ENCODE results near the gene FFAR4. TPM values are rescaled to one million over a fixed set of nuclear protein-coding genes. Genes with fewer than 3 reads are reported as not detected.
A peak's percentile ranks its signal among the peaks of the same experiment; 100 is the strongest.

FFAR4 gene
- total RNA-seq, 1 donor from 2014 or later = 0.04 TPM

DNA sequence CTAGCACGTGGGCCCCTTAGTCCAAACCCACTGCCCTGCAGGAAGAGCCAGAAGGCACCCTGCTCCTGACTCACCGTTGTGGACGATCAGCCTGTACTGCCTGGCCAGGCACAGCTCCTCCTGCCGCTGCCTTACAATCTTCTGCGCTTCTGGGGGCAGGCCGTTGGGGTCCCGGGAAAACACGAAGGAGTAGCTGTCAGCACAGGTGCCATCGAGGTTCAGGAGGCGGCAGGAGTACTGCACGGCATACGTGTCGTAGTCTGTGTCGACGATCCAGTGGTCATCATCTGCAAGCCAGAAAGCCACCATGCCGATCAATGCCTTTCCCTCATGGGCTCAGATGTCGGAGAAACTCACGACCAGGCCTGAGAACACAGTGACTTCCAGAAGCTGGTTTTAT, 27.3 kb downstream of the FFAR4 start:
- TF ChIP-seq, protein P1, sequence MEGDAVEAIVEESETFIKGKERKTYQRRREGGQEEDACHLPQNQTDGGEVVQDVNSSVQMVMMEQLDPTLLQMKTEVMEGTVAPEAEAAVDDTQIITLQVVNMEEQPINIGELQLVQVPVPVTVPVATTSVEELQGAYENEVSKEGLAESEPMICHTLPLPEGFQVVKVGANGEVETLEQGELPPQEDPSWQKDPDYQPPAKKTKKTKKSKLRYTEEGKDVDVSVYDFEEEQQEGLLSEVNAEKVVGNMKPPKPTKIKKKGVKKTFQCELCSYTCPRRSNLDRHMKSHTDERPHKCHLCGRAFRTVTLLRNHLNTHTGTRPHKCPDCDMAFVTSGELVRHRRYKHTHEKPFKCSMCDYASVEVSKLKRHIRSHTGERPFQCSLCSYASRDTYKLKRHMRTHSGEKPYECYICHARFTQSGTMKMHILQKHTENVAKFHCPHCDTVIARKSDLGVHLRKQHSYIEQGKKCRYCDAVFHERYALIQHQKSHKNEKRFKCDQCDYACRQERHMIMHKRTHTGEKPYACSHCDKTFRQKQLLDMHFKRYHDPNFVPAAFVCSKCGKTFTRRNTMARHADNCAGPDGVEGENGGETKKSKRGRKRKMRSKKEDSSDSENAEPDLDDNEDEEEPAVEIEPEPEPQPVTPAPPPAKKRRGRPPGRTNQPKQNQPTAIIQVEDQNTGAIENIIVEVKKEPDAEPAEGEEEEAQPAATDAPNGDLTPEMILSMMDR (IDR thresholded peaks at IDR 0.05) = no peak
- TF ChIP-seq EZH2 (IDR thresholded peaks at IDR 0.05) (no peak), EZH2phosphoT487 (IDR thresholded peaks at IDR 0.05) (no peak)
- Histone ChIP-seq H3K4me2 (no peak overlapping the region), H3K9ac (no peak overlapping the region), H4K20me1 (ENCODE audit: low read depth) (no peaks in the 10 kb centered on the region), H3K27me3 (peaks cover 11% of the 10 kb centered on the region), H3K9me3 (ENCODE audit: low read depth) (no peaks in the 10 kb centered on the region), H3K4me1 (peaks cover 7% of the 10 kb centered on the region), H3K27ac (no peak overlapping the region), H3K79me2 (ENCODE audit: low read depth) (no peaks in the 10 kb centered on the region), H2AFZ (replicated peaks) (no peak overlapping the region), H3F3A (ENCODE audit: low read depth) (no peaks in the 10 kb centered on the region), H3K4me3 (no peak overlapping the region), H3K36me3 (no peaks in the 10 kb centered on the region)
- no peaks in the 10 kb centered on the region for H3K36me3 Mint-ChIP-seq
- DNase-seq (ENCODE audit: low spot score) = no peak
- H3K9me3 Mint-ChIP-seq = no peaks in the 10 kb centered on the region
- H3K4me3 Mint-ChIP-seq = peak overlapping the region; percentile 39
- H3K4me1 Mint-ChIP-seq = peaks cover 20% of the 10 kb centered on the region
- peak overlapping the region; percentile 23 for H3K27ac Mint-ChIP-seq
- H3K27me3 Mint-ChIP-seq (ENCODE audit: insufficient read depth, low read depth) = peaks cover 3% of the 10 kb centered on the region

DNA sequence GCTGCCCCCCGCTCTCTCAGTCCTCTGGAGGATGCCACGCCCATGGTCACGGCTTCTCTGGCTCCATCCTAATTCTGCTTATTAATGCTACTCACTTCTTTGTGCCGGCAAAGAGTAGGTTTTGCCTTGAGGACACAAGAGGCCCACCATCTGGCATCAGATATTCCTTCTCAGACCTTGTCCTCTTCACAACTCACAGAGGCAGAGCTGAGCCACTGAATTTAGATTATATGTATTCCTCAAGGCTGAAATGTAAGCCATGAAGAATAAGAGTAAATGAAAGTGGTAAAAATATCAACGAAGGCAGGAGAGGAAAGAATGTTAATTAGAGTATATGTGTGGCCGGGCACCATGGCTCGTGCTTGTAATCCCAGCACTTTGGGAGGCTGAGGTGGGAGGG, 28.1 kb downstream of the FFAR4 start:
- Histone ChIP-seq H3K36me3 (no peaks in the 10 kb centered on the region), H2AFZ (replicated peaks) (no peak overlapping the region), H3K4me1 (peaks cover 7% of the 10 kb centered on the region), H3K9ac (no peak overlapping the region), H3K4me3 (no peak overlapping the region), H3K79me2 (ENCODE audit: low read depth) (no peaks in the 10 kb centered on the region), H4K20me1 (ENCODE audit: low read depth) (no peaks in the 10 kb centered on the region), H3K27me3 (peaks cover 19% of the 10 kb centered on the region), H3K4me2 (no peak overlapping the region), H3K27ac (no peak overlapping the region), H3F3A (ENCODE audit: low read depth) (peaks cover under 1% of the 10 kb centered on the region), H3K9me3 (ENCODE audit: low read depth) (no peaks in the 10 kb centered on the region)
- no peak for DNase-seq (ENCODE audit: low spot score)
- Mint-ChIP-seq H3K27ac (no peak overlapping the region), H3K4me3 (no peak overlapping the region), H3K36me3 (no peaks in the 10 kb centered on the region), H3K4me1 (peaks cover 20% of the 10 kb centered on the region), H3K27me3 (ENCODE audit: insufficient read depth, low read depth) (peaks cover 5% of the 10 kb centered on the region), H3K9me3 (no peaks in the 10 kb centered on the region)
- TF ChIP-seq, protein P1 (IDR thresholded peaks at IDR 0.05) = no peak
- TF ChIP-seq EZH2phosphoT487 (IDR thresholded peaks at IDR 0.05) = no peak
- TF ChIP-seq EZH2 (IDR thresholded peaks at IDR 0.05) = no peak

DNA sequence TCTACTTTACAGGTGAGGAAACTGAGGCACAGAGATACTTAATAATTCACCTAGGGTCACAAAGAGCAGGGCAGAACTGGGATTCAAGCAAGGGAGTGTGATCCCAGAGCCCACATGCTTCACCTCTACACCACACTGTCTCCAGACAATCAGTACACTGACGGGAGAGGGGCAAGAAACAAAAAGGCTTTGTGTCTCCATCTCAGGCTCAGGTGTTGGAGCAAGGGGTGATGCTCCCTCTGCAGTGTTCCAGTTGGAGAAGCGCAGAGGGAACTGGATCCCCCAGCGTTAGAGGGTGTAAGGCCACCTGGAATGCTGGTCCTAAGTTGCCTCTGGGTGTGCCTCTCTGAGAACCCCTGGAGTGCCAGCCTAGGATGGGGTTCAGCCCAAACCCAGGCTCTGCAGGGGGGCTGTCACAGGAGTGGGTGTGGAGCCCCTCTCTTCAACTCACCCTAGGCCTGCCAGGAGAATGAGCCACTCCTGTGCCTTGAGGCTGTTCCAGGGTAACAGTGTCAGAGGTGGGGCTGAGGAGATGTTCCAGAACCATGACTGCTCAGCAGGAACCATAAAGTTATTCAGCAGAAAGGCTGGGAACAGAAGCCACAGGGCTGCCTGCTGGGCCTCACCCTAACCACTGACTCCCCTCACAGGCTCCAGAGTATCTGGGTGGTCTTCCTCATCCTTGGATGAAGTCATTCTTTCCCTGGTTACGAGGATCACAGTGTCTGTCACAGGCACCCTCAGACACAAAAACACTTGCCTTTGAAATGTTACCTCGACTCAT, 29.1 kb downstream of the FFAR4 start:
- no peak overlapping the region for H3K4me3 ChIP-seq
- peaks cover 6% of the 10 kb centered on the region for H3F3A ChIP-seq (ENCODE audit: low read depth)
- no peak overlapping the region for H3K27ac Mint-ChIP-seq
- no peak overlapping the region for H3K9ac ChIP-seq
- H3K36me3 ChIP-seq = no peaks in the 10 kb centered on the region
- no peak overlapping the region for H3K4me3 Mint-ChIP-seq
- H3K79me2 ChIP-seq (ENCODE audit: low read depth) = no peaks in the 10 kb centered on the region
- H3K27me3 Mint-ChIP-seq (ENCODE audit: insufficient read depth, low read depth) = peaks cover 13% of the 10 kb centered on the region
- H3K4me1 ChIP-seq = peaks cover 7% of the 10 kb centered on the region
- peaks cover 2% of the 10 kb centered on the region for H3K9me3 Mint-ChIP-seq
- H2AFZ ChIP-seq (replicated peaks) = no peak overlapping the region
- peaks cover 29% of the 10 kb centered on the region for H3K27me3 ChIP-seq
- TF ChIP-seq EZH2 (IDR thresholded peaks at IDR 0.05) (no peak), EZH2phosphoT487 (IDR thresholded peaks at IDR 0.05) (no peak)
- TF ChIP-seq, protein P1 (IDR thresholded peaks at IDR 0.05) = no peak
- no peak overlapping the region for H3K27ac ChIP-seq
- no peak overlapping the region for H3K4me2 ChIP-seq
- H3K9me3 ChIP-seq (ENCODE audit: low read depth) = no peaks in the 10 kb centered on the region
- no peaks in the 10 kb centered on the region for H4K20me1 ChIP-seq (ENCODE audit: low read depth)
- H3K36me3 Mint-ChIP-seq = no peaks in the 10 kb centered on the region
- DNase-seq (ENCODE audit: low spot score) = no peak
- peaks cover 20% of the 10 kb centered on the region for H3K4me1 Mint-ChIP-seq
